ENCODE data around the gene SMAD3.

DNA sequence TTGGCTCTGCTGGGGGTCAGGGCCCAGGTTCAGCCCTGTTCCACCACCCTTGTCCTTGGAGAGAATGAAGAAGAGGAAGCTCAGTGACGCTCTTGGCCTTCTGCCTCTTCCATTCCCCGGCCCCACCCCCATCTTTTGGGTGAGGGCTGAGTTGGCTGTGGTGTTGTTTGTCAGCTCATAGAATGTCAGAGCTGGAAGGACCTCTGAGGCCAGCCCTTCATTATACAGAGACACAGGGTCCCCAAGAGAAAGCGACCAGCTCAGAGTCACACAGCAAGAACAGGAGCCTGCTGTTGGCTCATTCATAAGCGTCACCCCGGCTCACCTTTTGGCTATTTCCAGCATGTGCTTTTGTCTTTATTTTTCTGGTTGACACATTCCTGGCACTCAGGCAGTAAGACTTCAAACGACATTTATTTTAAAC lies 120.8 kb downstream of the SMAD3 start:
- TF ChIP-seq, protein P1, sequence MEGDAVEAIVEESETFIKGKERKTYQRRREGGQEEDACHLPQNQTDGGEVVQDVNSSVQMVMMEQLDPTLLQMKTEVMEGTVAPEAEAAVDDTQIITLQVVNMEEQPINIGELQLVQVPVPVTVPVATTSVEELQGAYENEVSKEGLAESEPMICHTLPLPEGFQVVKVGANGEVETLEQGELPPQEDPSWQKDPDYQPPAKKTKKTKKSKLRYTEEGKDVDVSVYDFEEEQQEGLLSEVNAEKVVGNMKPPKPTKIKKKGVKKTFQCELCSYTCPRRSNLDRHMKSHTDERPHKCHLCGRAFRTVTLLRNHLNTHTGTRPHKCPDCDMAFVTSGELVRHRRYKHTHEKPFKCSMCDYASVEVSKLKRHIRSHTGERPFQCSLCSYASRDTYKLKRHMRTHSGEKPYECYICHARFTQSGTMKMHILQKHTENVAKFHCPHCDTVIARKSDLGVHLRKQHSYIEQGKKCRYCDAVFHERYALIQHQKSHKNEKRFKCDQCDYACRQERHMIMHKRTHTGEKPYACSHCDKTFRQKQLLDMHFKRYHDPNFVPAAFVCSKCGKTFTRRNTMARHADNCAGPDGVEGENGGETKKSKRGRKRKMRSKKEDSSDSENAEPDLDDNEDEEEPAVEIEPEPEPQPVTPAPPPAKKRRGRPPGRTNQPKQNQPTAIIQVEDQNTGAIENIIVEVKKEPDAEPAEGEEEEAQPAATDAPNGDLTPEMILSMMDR (IDR thresholded peaks at IDR 0.05) = no peak
- TF ChIP-seq POLR2A (IDR thresholded peaks at IDR 0.05) = no peak
